GM18498 (cell line): ENCODE results near the gene CYP2W1.

Experiments
- ATAC-seq: cut with Tn5 transposase; IDR thresholded peaks from one replicate; pipeline ENCODE4 v1.9.1; 2021; ENCODE audit warnings: mild to moderate bottlenecking, moderate library complexity; ENCODE audit not compliant: unreplicated experiment

Gene CYP2W1

DNA sequence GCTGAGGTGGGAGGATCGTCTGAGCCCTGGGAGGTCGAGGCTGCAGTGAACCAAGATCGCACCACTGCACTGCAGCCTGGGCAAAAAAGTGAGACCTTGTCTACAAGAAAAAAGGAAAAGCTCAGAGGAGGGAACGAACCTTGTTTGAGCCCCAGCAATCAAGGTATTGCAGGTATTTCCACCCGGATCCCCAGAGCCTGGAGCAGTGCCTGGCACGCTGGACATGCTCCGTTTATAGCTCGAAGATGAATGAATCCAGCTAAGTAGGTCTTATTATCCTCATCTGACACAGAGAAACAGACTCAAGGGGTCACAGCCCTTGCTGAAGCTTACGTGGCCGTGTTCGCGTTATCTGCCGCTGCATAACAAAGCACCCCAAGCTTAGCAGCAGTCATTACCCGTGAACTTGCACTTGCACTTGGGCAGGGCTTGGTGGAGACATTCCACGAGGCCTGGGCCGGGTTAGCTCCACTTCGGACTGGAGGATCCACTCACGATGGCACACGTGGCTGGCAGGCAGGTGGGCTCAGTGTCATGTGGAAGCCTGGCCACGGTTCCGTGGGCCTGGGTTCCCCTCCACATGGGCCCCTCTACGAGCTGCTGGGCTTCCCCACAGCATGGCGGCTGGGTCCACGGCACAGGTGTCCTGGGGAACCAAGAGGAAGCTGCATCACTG is 4.4 kb upstream of the CYP2W1 start:
- ATAC-seq: no peak

DNA sequence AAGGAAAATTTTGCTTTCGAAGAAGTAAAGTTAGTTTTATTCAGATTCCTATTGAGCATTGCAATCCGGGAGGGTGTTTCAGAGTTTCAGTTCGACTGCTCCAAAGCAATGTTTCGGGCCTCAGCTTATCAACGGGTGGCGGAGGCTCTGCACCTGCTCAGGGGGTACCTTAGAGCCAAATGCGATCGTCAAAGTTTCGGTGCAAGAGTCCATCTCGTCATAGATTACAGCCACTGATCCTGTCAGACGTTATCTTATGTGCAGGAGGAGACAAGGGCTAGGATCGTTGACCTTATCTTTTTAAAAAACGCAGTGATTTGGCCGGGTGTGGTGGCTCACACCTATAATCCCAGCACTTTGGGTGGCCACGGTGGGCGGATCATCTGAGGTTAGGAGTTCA is 3.8 kb upstream of the CYP2W1 start:
- ATAC-seq: no peak

DNA sequence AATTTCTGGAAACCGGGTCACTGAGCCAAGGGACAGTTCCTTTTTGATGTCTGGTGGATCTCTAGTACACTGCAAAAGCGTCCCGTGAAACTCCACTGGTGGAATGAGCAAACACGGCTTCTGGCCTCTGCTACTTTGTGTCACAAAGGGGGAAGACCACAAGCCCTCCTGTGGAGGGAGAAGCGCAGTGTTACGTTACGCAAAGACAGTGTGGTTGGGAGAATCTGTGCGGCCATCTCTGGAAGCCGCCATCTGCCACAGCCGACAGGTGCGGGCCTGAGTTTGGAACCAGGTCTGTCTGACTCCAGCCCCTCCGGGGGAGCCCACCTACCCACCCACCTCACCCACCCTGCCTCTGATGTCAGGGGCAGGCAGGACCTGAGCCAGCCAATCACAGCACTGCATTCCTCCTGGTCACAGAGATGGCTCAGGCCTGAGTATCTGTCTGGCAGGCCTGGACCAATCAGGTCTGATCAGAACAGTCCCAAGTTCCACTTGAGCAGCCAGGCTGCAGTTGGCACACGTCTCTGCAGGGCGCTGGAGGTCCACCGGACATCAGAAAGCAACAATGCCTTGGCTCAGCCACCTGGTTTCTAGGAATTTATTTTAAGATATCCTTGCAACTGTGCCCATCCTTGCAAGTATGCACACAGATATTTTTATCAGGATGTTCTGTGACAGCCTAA is 3.0 kb upstream of the CYP2W1 start:
- ATAC-seq: no peak

DNA sequence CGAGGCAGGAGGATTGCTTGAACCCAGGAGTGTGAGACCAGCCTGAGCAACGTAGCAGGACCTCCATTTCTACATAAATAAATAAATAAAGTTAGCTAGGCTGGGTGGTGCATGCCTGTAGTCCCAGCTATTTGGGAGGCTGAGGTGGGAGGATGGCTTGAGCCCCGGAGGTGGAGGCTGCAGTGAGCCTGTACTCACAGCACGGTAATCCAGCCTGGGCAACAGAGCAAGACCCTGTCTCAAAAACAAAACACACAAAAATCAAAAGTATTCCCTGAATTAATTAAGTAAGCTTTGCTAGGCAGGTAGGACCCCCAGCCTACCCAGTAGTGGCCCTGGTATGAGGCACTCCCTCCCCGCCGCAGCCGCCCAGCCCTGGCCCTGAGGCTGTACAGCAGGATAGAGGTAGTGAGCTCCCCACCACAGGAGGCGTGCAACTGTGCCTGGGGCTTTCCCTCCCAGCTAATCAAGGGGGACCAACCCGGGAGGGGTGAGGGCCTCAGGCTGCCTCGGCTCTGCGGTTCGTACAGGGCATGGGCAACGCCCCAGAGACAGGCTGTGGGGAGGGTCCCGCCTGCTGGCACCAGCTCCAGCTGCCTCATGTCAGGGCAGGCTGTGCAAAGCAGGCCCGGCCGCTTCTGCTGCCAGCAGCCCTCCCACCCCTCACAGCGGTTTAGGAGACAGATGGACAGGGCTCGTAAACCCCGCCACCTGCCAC is 1.0 kb upstream of the CYP2W1 start:
- ATAC-seq: no peak

DNA sequence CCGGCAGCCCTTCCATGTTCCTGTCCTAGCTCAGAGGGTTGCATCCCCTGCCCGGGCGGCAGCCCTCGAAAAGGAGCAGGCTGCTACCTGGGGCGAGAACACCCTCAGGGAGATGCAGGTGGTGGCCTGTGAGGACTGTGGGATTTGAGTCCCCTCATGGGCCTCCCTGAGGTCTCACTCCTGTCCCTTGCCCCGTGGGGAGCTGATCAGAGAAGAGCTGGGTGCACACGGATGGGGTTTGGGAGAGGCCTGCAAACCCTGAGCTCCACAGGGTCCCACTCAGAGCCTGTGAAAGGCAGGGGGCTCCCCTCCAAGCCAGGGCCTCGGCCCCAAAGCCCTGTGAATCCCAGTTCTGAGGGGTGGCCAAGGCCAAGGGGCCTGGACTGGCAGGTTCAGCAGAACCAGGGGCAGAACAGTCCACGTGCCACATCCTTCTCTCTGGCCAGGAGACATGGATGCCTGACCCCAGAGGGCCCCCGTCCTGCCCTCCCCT is 424 bp upstream of the CYP2W1 start:
- ATAC-seq: no peak

DNA sequence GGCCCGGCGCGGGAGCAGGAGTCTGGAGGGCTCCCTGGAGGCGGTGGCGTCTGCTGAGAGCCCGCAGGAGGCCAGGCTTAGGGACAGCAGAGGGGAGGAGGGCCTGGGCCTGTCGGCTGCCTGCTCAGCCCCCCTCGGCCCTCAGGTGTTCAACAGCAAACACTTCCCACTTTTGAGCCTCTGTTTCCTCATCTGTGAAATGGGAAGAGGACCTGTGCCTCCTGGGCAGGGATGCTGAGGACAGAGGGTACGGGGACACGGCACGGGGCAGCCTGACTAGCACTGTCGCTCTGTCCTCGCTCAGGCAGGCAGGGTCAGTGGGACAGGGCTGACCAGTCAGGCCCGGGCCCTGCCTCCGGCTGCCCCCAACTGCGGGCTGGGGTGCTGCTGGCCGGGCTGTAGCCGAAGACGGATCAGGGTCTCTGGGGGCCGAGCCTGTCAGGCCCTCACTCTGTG is 663 bp downstream of the CYP2W1 start:
- ATAC-seq: no peak

DNA sequence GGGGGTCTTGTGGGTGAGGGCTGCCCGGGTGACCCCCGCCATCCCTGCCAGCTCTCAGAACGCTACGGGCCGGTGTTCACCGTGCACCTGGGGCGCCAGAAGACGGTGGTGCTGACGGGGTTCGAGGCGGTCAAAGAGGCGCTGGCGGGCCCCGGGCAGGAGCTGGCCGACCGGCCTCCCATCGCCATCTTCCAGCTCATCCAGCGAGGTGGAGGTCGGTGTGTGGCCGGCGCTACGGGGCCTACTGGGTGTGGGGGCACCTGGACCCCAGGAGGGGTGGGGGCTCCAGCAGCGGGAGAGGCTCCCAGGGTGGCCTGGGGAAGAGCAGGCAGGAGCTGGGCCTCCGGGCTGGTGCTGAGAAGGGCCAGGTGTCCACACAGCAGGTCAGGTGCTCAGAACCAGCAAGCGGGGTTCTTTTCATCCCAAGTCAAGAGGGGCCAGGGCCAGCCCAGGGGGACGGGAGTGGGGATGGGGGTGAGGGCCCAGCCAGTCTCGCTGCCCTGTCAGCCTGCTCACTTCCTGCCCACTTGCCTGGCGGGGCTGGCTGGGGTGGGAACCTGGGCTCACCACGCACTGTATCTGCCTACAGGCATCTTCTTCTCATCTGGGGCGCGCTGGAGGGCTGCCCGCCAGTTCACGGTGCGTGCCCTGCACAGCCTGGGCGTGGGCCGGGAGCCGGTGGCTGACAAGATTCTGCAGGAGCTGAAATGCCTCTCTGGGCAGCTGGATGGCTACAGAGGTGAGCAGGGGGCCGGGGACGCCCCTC is 1.6 kb downstream of the CYP2W1 start:
- ATAC-seq: no peak

DNA sequence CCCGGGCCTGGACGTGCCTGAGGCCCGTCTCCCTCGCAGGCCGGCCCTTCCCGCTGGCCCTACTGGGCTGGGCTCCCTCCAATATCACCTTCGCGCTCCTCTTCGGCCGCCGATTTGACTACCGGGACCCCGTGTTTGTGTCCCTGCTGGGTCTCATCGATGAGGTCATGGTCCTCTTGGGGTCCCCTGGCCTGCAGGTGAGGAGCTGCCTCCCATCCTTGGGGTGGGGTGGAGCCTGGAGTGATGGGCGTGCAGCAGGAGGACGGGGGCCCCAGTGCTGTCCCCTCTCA is 2.1 kb downstream of the CYP2W1 start:
- ATAC-seq: no peak

DNA sequence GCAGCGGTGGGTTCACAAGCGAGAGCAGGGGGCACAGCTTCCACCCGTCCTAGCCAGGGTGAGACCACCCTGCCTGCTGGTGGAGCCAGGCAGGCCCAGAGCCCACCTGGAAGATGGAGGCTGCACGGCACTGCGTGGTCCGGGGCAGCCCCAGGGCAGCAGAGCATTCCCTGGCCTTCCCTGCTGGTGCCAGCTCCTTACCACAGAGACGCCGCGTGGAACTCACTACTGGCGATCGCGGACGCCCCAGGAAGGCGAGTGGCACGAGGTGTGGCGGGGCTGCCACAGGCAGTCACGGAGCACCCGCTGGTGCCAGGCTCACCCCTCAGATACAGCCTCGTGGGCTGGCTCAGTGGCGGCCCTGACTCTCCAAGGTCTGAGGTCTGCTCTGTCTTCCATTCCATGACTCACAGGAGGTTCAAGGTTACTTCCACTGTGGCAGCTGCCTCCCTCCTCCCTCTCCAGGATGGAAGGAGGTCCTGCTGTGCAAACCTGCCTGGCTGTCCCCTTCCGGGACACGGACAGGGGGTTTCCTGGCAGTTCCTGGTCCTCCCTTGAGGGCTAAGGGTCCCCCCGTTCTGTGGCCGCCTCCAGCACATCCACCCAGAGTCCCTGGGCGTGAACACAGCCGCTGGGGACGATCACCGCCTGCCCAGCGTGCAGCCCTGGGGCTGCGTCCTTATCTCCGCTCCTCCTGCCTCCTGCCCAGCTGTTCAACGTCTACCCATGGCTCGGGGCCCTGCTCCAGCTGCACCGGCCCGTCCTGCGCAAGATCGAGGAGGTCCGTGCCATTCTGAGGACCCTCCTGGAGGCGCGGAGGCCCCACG is 3.1 kb downstream of the CYP2W1 start:
- no peak for ATAC-seq

DNA sequence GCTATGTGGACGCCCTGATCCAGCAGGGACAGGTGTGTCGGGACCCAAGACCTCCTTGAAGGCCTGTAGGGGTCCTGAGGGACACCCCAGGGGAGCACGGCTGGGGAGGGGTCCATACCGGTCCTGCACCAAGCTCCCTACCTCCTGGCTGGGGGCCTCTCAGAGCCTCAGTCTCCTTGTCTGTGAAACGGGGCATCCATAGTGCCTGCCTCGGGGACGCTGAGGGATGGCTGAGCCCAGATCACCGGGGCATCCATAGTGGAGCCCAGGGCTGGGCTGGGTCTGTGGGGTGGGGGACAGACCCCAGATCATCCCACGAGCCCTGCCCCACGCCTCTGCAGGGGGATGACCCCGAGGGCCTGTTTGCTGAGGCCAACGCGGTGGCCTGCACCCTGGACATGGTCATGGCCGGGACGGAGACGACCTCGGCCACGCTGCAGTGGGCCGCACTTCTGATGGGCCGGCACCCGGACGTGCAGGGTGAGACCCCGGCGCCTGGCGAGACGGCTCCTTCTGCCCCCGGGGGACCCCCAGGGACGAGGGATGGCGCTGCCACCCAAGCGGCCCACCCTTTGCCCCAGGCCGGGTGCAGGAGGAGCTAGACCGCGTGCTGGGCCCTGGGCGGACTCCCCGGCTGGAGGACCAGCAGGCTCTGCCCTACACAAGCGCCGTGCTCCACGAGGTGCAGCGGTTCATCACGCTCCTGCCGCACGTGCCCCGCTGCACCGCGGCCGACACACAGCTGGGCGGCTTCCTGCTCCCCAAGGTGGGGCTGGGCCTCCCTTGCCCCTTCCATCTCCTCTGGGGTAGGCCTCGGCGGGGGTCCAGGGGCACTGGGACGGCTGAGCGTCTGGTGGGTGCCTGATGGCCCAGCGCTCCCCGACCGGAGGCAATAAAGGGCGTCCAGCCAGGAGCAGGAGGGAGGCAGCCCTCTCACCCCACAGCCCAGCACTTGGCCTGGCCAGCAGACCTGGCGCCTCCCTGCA is 4.1 kb downstream of the CYP2W1 start:
- ATAC-seq: no peak

DNA sequence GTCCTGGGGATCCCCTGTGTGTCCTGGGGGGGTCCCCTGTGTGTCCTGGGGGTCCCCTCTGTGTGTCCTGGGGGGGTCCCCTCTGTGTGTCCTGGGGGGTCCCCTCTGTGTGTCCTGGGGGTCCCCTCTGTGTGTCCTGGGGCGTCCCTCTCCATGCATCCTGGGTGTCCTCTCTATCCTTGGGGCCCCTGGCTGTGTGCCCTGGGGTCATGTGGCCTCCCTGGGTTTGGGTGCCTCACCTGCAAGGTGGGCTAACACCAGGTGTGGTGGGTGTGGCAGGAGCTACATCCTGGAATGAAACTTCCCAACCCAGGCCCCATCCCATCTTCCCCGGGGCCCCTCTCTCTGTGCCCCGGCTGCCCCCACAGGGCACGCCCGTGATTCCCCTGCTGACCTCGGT is 4.9 kb downstream of the CYP2W1 start:
- ATAC-seq: no peak

DNA sequence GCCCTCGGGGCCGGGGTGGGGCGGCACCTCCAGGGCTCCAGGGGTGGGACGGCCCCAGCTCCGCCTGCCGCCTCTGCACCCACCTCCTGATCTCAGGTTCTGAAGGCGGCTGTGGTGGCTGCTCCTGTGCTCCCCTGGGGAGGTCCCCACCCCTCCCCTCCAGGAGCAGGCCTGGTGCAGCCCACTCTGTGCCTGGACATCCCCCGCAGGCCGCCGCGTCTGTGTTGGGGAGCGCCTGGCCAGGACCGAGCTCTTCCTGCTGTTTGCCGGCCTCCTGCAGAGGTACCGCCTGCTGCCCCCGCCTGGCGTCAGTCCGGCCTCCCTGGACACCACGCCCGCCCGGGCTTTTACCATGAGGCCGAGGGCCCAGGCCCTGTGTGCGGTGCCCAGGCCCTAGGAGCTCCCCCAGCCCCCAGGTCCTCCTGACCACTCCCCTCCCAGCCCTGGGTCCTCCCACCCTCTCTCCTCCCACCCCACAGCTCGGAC is 5.5 kb downstream of the CYP2W1 start:
- no peak for ATAC-seq

DNA sequence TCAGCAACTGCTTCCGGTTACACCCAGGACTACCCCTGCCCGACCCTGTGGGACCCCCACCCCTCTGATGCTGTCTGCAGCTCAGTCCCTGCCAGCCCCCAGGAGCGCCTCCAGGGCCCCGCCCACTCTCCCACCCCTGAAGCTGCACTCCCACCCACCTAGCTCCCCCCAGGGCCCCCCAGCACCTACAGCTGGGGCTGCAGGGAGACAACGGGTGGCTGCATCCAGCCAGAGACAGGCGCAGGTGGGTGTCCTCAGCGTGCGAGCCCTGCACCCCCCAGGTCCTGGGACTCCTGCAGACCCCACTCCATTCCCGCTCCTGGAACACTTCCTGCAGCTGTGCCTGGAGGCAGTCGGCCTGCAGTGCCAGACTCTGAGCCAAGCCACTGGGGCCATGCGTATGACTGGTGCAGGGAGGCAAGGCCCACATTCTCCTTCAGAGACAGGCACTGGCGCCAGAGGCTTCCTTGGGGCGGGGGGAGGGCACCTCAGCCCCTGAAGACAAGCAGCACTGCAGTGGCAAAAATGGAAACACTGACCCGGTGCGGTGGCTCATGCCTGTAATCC is 6.1 kb downstream of the CYP2W1 start:
- ATAC-seq: no peak

DNA sequence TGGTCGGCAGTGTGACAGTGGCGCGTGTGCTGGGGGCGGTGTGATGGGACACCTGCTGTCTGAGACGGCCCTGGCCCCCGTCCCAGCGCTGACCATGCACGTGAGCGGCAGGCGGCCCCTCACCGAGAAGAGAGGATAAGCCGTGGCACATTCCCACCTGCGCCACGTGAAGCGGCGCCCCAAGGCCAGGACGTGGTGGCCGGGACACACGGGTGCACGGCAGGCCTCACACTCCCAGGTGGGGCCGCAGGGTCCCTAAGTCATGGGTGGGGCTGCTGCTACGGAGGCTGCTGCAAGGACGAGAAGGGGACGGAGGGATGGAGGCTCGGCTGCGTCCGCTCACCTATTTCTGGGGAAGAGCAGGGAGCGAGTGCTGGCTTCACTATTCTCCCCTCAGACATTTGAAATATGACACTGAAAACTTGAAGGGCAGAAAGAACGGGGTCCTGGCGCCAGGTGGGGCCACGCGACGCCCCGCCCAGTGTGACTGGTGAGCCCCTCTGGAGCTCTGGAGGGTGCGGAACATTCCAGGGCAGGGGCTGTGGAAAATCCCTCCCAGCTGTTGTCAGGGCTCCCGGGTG is 7.5 kb downstream of the CYP2W1 start:
- ATAC-seq: no peak

DNA sequence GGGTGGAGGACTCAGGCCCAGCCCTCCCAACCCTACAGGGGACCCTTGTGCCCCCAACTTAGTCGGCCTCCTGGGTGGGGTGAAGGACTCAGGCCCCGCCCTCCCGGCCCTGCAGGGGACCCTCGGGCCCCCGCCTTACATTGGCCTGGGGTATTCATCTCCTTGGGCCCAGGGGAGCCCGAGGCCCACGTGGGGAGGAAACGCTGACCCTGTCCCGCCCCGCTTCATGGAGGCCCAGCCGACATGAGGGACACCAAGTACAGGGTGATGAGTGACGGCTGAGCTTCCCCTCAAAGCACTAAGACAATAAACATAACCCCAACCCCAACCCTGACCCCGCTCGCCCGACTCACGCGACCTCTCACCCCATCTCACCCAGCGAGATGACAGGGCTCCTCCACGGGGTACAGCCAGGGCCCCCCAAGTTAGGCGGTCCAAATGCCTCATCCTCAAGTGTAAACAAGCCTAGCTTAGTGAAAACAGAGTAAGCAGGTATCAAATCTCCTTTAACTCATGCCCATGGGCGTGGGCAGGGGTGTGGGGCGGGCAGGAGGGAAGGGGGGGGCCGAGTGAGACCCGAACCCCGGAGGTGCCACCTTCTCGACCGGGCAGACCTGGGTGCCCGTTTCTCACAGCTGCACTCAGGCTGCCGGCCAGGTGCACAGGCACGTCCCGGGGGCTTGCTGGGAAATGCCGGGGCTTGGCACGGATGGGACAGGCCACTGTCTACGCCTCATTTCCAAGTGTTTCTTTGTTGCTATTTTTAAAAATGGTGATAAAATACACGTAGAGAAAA is 8.2 kb downstream of the CYP2W1 start:
- ATAC-seq: no peak

DNA sequence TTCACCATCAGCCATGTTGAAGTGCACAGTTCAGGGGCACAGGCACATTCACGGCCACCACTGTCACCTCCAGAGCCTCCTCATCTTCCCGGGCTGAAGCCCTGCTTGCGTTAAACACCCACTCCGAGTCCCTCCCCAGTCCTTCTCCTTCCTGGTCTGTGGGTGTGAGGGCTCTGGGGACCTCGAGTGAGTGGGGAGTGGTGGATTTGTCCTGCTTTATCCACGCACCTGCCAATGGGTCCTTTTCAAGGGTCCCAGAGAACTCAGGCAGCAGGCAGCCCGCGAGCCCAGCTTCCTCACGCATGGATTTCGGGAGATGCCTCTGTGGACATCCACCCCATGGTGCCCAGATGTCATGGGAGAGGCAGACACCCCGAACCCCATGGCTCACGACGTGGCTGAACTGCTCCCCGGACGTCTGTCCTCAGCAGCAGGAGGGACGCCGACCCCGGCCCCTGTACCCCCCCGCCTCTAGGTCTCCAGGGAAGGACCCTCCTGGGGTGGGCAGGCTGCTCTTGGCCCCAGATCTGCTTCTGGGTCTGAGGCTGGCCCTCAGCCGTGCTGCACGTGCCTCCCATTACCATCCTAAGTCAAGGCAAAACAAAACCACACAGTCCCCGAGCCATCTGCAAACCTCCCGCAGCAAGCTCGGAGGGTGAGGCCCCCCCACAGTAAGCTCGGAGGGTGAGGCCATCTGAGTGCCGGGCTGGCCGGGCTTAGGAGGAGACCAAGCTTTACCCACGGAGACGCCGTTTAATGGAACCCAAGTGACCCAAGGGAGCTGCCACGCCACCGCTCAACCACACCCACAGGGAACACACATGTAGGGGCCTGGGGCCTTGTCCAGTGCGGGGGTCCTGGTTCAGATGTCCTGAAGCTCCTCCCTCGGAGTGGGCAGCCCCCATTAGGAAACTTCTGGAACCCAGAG is 9.0 kb downstream of the CYP2W1 start:
- ATAC-seq: no peak
